Left ventricle myocardium inferior (tissue), 1 donor: ENCODE data around the gene KMT2B. TPM values are rescaled to one million over a fixed set of nuclear protein-coding genes. Genes with fewer than 3 reads are reported as not detected.

Source experiments
- DNase-seq: peaks from one replicate; pipeline ENCODE4 v3.0.0-alpha.2; 2020
- H3K27ac ChIP-seq: fragments of 200-600 bp; replicated peaks from 2 replicates; pipeline ENCODE4 v1.8.0; 2021
- H3K27me3 ChIP-seq: fragments of 200-600 bp; 2 replicates; pipeline ENCODE4 v1.8.0; 2021; ENCODE audit warnings: low read depth
- H3K36me3 ChIP-seq: fragments of 200-600 bp; 2 replicates; pipeline ENCODE4 v1.8.0; 2021
- H3K4me1 ChIP-seq: fragments of 200-600 bp; 2 replicates; pipeline ENCODE4 v1.8.0; 2021
- H3K4me3 ChIP-seq: fragments of 200-600 bp; 2 replicates; pipeline ENCODE4 v1.8.0; 2021; ENCODE audit warnings: mild to moderate bottlenecking, moderate library complexity
- H3K9me3 ChIP-seq: fragments of 200-600 bp; replicated peaks from 2 replicates; pipeline ENCODE4 v1.8.0; 2021
- CTCF ChIP-seq: fragments of 200-600 bp; IDR thresholded peaks from 2 replicates; pipeline ENCODE4 v1.8.0; 2021; ENCODE audit warnings: antibody characterized with exemption, mild to moderate bottlenecking, borderline replicate concordance
- intact Hi-C: fragments of 100-400 bp; cut with micrococcal nuclease; formaldehyde crosslinking; loops from one replicate; pipeline ENCODE4 v1.11.0; 2022
- total RNA-seq: library from RNA; stranded (reverse); fragmentation: NEBNext Ultra II Directional; extraction: Animal tissue kit (Norgen Biotek cat#: 25700); gene quantifications from one replicate; pipeline ENCODE4 v1.2.1, GENCODE V29; 2021
- donor health status: DM: no; HTN: yes; CAD: no; lungs with severe emphysema.

KMT2B gene
- total RNA-seq, 1 donor from 2014 or later: 12.8 TPM

GRCh38 chr19:35730326-35730725 lies 12.5 kb downstream of the KMT2B start:
- intact Hi-C loops: no loop called here
- H3K9me3 ChIP-seq: no peaks in the 10 kb centered on the region
- DNase-seq: no peak
- H3K27me3 ChIP-seq: no peaks in the 10 kb centered on the region
- TF ChIP-seq CTCF: no peak
- H3K4me3 ChIP-seq: no peak overlapping the region
- no peaks in the 10 kb centered on the region for H3K4me1 ChIP-seq
- H3K36me3 ChIP-seq: peaks cover 93% of the 10 kb centered on the region
- no peak overlapping the region for H3K27ac ChIP-seq

GRCh38 chr19:35731353-35731752 lies 13.6 kb downstream of the KMT2B start:
- Histone ChIP-seq H3K36me3 (peaks cover 89% of the 10 kb centered on the region), H3K27me3 (no peaks in the 10 kb centered on the region), H3K4me1 (no peaks in the 10 kb centered on the region), H3K4me3 (no peak overlapping the region), H3K9me3 (no peaks in the 10 kb centered on the region), H3K27ac (no peak overlapping the region)
- DNase-seq: no peak
- intact Hi-C loops: no loop called here
- TF ChIP-seq CTCF: no peak

GRCh38 chr19:35731779-35732405 lies 14.1 kb downstream of the KMT2B start:
- H3K27ac ChIP-seq: no peak overlapping the region
- no peaks in the 10 kb centered on the region for H3K27me3 ChIP-seq
- DNase-seq: no peak
- H3K4me3 ChIP-seq: no peak overlapping the region
- H3K9me3 ChIP-seq: no peaks in the 10 kb centered on the region
- H3K36me3 ChIP-seq: peaks cover 89% of the 10 kb centered on the region
- intact Hi-C loops: no loop called here
- no peaks in the 10 kb centered on the region for H3K4me1 ChIP-seq
- no peak for TF ChIP-seq CTCF

GRCh38 chr19:35732540-35733179 lies 14.9 kb downstream of the KMT2B start:
- Histone ChIP-seq H3K9me3 (no peaks in the 10 kb centered on the region), H3K4me1 (no peaks in the 10 kb centered on the region), H3K27me3 (no peaks in the 10 kb centered on the region), H3K4me3 (no peak overlapping the region), H3K27ac (no peak overlapping the region), H3K36me3 (peaks cover 89% of the 10 kb centered on the region)
- intact Hi-C loops: no loop called here
- TF ChIP-seq CTCF: no peak
- DNase-seq: no peak

GRCh38 chr19:35733180-35734125 lies 15.7 kb downstream of the KMT2B start:
- no peak for TF ChIP-seq CTCF
- Histone ChIP-seq H3K4me1 (no peaks in the 10 kb centered on the region), H3K27me3 (no peaks in the 10 kb centered on the region), H3K4me3 (no peak overlapping the region), H3K9me3 (no peaks in the 10 kb centered on the region), H3K27ac (no peak overlapping the region), H3K36me3 (peaks cover 89% of the 10 kb centered on the region)
- no peak for DNase-seq
- intact Hi-C loops: no loop called here
